T-helper 2 cell (primary cell): Measurements from ENCODE around the gene NUCB2.
A peak's percentile ranks its signal among the peaks of the same experiment; 100 is the strongest.

ENCODE experiments used
- DNase-seq, 5 experiments: peaks; one replicate each; pipeline versions ENCODE4 v3.0.0 to v3.0.0-alpha.2; 2012 to 2022

Gene NUCB2

DNA sequence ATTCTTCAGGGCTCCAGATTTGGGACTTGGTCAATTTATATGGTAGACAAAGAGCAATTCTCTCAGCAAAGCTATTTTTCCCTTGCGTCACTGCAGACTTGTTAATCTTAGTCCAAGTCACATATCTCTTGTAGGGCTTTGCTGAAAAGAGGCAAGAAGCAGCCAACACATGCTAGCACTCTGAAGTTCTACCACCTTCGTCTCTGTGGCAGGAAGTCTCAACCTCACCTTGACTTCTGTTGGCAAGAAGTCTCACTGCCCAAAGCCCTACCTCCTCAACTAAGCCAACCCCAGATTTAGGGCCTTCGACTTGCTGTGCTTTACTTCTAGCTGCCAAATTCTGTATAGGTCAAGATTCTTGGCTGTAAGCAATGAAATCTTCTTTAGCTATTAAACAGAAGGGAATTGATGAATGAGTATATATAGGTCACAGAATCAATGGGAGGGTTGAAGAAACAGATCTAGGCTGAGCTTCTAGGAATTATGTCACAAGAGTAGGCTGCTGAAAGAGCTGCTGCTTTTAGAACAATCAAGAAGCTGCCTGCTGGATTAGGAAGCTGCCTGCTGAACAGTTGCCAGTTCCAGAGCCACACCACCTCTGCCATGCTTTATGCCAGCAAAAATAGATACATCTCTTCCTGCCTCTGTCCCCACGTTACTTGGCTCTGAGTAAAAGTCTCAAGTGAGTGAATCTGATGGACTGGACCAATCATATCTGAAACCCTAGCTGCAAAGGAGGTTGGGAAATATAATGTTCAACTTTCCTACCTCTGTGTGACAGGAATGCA is 57.5 kb downstream of the NUCB2 start:
- DNase-seq, result peak in 2 of 5 experiments; percentile 23 to 28

DNA sequence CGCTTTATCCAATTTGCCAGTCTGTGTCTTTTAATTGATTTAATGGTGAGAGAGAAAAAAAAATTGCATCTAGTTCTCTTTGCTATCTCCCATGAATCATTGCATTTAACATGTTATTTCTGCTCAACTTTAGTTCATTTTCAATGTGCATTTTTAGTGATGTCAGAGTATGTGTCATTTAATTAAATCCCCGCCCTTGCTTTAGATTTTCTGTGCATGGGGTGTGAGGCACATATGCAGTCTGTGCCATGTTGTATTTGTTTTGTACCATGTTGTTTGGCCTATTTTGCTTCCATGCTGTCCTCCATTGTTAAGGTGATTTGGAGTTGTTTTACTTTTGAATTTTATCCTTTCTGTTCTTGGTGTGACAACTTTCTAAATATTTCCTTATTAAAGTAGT is 66.7 kb downstream of the NUCB2 start:
- DNase-seq, result no peak

DNA sequence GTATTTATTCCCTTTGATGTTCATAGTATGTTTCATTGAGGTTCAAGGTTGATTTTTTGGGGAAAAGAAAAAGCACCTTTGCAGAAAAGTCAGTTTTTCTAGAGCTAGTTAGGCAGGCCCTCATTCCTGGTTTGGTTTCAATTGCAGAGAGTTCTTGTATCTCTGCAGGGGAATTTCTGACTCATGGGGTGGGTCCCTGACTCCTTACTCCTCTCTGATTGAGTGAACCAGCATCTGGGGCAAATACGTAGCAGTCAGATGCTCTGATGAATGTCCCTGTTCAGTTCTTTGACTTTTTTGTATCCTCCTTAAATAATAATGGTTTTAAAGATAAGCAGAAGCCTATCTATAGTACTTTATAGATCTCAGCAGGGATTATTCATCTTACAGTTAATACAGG is 67.4 kb downstream of the NUCB2 start:
- no peak for DNase-seq

DNA sequence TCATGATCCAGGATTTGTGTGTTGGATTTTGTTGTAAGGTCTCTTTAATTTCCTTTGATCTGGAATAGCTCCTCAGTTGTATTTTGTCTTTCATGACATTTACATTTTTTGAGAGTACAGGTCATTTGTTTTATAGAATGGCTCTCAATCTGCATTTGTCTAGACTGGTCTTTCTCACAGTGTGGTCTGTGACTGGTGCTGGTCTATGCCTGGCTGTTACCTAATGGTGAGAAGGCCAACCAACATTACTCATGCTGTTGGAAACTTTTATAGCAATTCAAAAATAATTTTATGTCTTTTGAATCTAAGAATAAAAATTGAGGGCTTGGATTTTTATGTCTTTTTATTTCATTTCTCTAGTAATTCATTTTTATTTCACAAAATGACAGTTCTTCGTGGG is 71.1 kb downstream of the NUCB2 start:
- DNase-seq, result no peak

DNA sequence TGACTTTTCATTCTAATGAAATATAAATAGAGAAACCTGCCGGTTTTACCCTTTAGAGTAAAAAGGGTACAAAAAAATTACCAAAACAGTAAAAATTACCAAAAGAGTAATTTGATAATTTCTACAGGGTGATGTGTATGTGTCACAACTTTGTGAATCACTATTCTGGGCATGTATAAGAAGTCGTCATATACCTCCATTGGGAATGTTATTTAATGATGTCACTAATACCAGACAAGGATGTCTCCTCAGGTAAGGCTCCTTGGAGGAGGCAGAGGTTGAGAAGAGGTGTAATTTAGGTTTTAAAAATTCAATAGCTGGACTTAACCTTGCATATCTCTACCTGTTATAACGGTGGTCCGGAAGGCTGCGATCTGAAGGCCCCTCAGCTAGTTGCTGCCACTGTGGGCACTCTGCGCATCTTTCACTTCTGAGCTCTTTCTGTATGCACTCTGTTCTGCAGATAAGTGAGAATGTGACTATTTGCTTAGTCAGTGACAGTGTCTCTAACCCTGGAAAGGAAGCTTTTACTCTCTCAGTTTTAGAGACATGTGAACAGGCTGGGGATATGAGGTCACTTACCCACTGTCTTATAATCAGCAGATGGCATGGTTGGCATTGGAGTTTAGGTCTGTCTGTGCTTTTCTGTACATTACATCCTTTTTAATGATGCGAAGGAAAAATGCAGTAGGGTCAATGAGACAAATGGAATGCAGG is 74.1 kb downstream of the NUCB2 start:
- DNase-seq, result no peak

DNA sequence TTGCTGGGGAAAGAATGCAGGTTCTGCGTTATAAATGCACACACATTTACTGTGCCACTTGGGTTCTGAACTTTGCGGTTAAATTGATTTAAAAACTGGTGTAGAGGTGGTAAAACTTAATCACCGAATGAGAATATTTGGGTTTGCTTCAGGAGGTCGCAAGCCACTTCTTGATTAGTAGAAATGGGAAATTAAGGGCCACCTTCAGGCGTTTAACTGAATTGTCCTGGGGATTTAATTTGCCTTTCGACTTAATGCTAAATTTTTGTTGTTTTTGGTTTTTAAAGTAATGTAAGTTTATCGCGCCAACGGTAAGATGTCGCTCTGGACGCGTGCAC is 74.6 kb downstream of the NUCB2 start:
- DNase-seq, result no peak

DNA sequence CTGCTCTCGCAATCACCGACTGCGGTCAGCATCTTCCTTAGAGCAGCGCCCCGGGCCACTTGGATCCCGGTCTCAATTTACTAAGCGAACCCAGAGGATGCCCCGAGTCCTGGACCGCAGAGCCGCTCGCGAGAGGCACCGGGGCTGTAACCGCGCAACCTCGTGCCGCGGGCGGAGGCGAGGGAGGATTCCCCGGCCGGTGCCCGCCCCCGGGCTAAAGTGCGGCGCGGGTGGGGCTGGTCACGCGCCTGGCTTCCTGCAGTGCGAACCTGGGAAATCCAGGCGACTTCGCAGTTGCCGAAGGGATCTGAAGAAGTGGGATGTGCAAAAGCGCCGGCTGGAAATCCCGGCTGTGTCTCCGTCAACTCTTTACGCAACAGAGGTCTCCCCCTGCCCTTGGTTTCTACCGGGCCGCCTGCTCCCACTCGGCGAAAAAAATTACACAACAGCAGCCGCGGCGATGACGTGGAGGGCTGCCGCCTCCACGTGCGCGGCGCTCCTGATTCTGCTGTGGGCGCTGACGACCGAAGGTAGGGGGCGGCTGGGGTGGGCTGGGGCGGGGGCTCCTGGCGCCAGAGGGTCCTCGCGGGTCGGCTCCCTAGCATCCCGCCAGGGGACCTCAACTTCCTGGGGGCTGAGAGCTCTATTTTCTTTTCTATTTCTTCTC is 75.1 kb downstream of the NUCB2 start, which contains the start of gene NCR3LG1:
Gene NCR3LG1 (plus strand): TSS at position 291 of the 667 bp plus-strand sequence. CDS start 170 bp downstream, at position 461.
- DNase-seq, result peak; percentile 25 to 78 (median 38)

DNA sequence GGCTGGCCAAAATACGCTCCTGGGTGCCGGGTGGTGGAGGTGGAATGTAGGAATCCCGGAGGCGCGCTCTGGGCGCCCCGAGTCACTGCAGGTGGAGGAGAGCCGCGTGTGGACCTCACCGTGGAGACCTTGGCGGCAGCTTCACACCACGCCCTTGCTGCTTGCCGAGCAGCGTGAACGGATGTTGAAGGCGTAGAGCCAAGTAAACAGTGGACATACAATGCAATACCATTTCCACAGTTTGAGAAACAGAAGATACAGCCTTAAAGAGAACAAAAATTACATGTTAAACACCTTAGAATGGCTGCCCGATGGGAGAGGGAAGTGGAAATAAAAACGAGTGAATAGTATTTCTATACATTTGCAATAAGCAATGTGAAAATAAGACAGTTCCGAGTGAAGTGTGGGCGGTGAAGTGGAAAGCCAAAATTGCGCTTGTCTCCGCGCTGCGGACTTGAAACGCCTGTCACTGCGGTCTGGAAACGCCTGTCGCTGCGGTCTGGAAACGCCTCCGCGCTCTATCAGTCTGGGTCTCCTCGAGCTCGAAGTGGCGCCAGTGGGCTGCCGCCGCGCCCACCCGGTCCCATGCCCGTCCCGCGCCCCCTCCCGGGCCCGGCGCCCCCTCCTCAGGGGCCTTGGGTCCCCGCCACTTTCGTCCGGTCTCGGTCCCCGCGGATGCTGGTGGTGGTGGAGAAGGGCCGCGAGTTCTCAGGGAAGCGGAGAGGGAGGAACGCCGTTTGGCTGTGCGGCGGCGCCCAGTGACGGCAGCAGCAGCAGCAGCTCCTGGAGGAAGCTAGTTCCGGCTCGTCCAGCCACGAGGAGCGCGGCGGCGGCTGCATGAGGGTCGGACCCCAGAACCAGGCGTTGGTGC is 76.6 kb downstream of the NUCB2 start:
- DNase-seq, result peak; percentile 20 to 70 (median 29)

DNA sequence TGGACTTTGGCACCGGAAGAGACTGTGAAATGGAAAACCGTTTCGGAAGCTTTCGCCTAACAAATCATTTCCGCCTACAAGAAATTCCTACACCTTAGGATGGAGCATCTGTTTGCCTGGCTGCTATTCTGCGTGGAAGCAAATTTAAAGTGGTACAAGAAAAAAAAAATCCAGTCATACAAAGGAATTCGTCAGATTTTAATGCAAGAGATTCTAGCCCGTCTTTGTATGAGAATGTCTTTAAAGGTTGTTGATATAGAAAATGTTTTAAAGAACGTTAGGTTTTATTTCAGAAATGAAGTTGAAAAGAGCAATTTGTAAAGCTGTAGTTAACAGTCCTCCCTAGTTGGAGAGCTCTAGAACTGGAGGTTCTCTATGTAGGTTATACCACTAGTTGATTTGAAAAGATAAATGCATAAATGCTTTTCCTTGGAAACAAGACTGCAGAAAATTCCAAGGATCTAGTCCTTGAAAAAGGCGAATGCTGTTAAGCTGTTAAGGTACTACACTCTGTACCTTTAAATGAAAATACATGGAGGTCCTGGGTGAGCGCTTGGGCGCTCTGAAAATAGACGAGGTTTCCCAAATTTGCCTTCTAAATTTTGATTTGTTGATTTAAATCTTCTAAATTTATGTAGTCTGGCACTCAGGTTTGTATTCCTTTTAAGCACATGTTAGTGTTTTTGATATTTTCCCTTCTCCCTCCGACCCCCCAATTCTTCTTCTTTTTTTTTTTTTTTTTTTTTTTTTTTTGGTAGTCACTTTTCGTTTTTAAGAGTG is 77.5 kb downstream of the NUCB2 start:
- no peak for DNase-seq

DNA sequence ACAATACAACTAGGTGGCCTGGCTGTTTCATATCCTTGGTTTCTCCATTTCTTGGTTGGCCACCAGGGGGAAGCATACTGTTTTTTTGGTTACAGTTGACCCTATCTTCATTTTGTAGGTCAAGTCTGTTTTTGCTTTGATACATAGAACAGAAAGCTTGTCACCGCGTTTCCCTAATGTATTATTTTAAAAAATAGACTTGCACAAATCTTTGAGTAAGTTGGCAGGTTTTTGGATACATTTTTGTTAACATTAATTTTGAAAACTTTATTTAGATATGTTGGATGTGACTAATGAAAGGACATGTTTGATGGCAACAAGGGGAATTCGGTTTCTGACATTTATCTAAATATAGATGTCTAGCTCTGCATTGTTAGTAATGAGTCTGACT is 78.1 kb downstream of the NUCB2 start:
- DNase-seq, result peak in 4 of 5 experiments; percentile 7 to 66 (median 40)

DNA sequence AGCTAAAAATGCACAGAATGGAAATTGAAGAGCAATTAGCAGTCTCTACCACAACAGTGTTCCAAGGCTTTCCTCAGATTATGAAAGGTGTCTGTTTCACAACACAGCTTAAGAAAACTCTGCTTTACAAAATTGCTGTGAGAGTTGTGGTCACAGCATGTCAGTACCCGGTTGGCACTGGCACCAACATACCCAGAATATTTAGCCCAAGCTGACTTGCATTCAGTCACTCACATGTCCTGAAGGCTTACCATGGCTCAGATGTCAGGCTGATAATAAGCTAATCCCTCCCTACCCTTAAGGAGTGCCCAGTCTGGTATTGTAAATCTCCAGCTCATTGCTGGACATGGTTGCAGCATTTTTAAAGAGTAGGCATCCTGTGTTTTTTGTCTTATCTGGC is 90.0 kb downstream of the NUCB2 start:
- DNase-seq, result no peak

DNA sequence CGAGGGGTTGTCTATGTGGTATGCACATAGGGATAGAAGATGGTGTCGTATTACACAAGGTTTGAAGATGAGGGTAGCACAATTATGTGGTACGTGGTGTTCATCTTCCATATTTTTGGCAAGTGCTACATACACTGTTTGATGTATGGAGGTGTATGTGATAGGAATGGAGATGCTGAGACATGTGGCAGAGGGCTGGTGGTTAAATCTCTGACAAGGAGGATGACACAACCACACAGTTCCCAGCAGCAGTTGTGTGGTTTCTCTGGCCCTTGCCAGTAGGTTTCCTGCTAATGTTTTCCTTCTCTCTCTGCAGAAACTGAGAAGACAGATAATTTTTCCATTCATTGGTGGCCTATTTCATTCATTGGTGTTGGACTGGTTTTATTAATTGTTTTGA is 92.0 kb downstream of the NUCB2 start:
- DNase-seq, result peak in 1 of 5 experiments; percentile 45

DNA sequence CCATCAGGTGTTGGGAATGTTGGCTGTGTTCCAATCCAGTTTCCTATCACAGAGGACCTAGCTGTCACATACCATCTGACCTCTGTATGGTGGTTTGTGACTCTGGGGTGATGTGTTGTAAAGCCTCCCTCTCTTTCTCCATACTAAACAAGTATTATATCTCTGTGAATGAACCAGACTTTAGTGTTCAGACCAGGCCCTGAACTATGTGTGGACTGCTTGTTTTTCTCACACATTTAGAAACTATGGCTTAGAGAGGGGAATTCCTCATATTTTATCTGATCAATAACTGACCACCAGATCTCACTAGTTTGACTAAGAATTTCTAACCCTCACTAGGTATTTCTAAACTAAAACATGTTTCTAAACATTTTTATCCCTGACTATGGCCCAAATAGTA is 92.6 kb downstream of the NUCB2 start:
- no peak for DNase-seq

DNA sequence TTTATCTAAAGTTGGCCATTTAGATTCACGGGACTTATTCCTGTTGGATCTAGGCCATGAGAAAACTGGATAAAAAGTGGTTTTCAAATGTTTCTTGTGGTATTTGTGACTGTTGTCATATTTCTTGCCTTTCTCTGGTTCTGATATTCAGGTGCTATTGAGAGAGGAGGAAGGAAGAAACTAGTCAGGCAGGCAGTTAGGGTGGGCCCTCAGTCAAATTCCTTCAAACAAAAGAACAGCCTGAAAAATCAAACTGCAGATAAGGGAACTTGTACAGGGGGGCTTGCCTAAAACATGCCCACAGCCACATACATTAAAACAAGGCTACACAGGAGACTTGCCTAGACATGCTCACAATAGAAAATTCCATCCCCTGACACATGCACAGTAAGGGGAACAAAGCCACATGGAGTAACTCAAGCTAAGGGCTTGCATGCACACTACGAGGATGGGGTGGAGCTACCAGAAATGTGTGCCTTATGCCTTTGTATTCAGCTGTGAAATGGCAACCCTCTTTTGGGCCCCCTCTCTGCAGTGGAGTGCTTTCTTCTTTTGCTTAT is 93.2 kb downstream of the NUCB2 start:
- no peak for DNase-seq

DNA sequence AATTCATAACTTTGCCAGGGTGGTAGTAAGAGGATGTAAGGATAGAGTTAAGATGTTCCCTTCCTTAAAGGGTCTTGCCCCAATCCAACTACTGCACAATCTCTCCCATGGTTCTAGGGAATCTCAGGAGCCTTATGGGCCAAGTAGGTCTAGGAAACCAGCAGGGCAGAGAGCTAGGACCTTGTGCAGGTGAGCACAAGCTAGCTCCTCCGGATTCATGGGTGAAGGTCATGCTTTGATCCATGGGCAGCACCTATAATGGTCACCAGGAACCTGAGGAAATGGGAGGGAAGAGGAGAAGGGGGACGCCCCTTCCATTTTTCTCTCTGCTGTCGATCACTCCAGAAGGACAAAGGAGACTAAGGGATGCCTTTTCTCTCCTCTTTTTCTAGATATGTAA is 95.1 kb downstream of the NUCB2 start:
- DNase-seq, result no peak

DNA sequence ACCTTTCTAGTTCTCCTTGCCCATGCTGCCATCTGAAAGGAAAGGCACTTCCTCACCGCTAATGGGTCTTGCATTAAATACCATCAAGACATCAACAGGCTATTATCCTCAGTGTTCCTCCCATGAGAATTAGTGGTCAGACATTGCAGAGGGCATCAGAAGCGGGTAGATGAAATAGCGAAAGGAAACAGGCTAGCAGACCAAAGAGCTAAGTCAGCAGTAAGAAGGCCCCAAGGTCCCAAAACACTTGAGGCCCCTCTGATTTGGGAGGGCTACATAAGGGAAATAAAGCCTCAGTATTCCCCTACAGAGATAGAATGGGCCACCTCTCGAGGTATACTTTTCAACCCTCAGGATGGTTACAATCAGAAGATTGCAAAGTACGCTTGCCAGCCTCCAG is 99.0 kb downstream of the NUCB2 start:
- no peak for DNase-seq

DNA sequence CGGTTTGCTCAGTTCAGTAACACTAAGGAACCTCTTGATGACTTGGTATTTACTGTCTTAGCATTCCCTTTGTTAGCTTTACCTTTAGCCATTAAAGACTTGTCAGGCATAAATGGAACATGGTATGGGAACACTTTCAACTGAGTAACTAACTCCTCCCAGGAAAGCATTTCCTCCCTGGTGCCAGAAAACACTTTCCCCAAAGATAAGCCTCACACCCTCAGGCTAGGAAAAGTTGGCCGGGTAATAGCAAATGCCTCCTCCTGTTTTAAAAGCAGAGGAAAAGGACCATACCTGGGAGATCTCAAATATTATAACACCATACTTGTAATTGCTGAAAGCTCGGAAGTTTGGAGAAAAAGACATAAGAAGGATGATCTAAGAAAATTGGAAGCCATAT is 100.0 kb downstream of the NUCB2 start:
- DNase-seq, result no peak

DNA sequence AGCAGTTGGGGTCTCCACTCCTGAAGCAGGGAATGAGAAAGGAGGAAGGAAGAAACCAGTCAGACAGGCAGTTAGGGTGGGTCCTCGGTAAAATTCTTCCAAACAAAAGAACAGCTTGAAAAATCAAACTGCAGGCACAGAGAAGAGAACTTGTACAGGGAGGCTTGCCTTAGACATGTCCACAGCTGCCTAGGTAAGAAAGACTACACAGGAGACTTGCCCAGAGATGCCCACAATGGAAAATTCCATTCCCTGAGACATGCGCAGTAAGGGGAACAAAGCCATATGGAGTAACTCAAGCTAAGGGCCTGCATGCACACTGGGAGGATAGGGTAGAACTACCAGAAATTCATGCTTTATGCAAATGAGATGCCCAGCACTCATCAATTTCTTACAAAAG is 102.1 kb downstream of the NUCB2 start:
- no peak for DNase-seq

DNA sequence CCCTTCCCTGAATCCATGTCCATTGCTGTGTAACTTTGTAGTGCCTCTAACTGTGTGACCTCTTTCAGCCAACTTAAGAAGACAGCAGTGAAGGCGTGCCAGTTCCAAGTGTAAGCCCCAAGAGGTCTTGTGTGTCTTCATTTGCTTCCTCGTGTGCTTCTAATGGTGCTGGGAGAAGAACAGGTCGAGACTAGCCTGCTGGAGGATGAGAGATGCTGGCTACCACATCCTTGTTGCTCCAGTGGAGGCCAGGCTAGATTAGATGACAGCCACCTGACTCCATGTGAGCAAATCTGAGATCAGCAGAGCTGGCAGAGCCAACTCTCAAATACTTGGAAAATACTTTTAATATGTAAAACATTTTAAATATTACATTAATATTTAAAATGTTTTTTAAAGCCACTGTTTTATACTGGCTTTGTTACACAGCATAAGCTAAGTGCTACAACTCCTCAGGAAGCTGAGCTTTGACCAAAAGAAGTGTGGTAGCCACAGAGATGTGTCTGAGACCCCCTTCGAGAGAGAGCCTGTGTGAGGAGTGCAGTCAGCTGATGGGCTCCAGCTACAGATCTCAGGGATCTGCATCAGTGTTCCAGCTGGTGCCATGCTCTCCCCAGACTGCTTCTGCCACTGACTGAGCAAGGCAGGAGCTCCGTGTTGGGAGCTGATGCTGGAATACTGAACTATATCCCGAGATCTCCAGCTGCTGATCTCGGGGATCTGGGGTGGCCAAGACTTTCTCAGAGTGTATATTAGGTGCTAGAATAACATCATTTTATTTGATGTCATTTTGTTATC is 103.0 kb downstream of the NUCB2 start:
- no peak for DNase-seq

DNA sequence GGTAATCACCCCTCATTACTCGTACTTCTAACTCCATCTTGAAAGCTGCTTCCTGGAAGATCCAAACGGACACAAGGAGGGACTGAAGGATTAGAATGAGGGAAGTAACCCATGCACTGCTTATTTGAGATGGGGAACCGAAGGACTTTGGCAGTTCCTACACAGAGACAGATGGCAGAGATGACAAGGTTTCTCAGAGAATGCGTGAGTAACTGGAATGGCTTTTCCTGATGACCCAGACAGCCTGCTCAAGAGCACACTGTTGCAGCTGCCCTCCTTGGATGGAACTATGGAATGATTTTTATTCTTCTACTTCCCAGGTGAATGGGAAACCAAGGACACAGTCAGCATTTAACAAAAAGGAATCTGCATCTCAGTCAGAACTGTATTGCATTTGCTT is 104.6 kb downstream of the NUCB2 start:
- no peak for DNase-seq
